Stomach (tissue), 9 donors: ENCODE data around the gene GRIP2. TPM values are rescaled to one million over a fixed set of nuclear protein-coding genes. Genes with fewer than 3 reads are reported as not detected.
A peak's percentile ranks its signal among the peaks of the same experiment; 100 is the strongest.

ENCODE experiments used
- DNase-seq, 2 donors: peaks; one replicate each; pipeline versions ENCODE4 v3.0.0 to v3.0.0-alpha.2; 2013 to 2019
- H3K27ac ChIP-seq, 5 donors: fragments of 200-600 bp in 4 of 5; sonication (generic) in 4 of 5; one replicate each; pipeline ENCODE4 v1.5.1; 2013 to 2019; ENCODE audit warnings: mild to moderate bottlenecking in 1 of 5, moderate library complexity in 1 of 5
- H3K27me3 ChIP-seq, 3 donors: fragments of 200-600 bp; sonication (generic); one replicate each; pipeline ENCODE4 v1.5.1; 2017 to 2019; ENCODE audit warnings: mixed run types in 1 of 3
- H3K36me3 ChIP-seq, 4 donors: fragments of 200-600 bp; sonication (generic); 1 replicate in 3 of 4; 2 replicates in 1 of 4; pipeline ENCODE4 v1.5.1; 2016 to 2019
- H3K4me1 ChIP-seq, 4 donors: fragments of 200-600 bp; sonication (generic); one replicate each; pipeline ENCODE4 v1.5.1; 2016 to 2019
- H3K4me3 ChIP-seq, 4 donors: fragments of 200-600 bp; sonication (generic) in 3 of 4; one replicate each; pipeline ENCODE4 v1.5.1; 2016 to 2019; ENCODE audit warnings: mild to moderate bottlenecking in 1 of 4
- H3K9me3 ChIP-seq, 4 donors: fragments of 200-600 bp; sonication (generic); one replicate each; pipeline ENCODE4 v1.5.1; 2016 to 2019
- CTCF ChIP-seq, 7 experiments: fragments of 450-650 bp in 4 of 7; fragments of 200-600 bp in 3 of 7; sonication (generic) in 3 of 7; IDR thresholded peaks; one replicate each; pipeline ENCODE4 v1.5.1; 2016 to 2019; ENCODE audit warnings: antibody characterized with exemption in 7 of 7, control low read depth in 2 of 7, mild to moderate bottlenecking in 1 of 7
- EP300 ChIP-seq: sonication (generic); formaldehyde crosslinking; IDR thresholded peaks from one replicate; pipeline ENCODE4 v1.6.1; 2017; ENCODE audit warnings: antibody characterized with exemption
- POLR2A ChIP-seq, 4 donors: fragments of 450-650 bp; IDR thresholded peaks; one replicate each; pipeline ENCODE4 v1.6.1; 2016; ENCODE audit warnings: antibody characterized with exemption in 4 of 4, control low read depth in 2 of 4, mild to moderate bottlenecking in 1 of 4, moderate library complexity in 1 of 4
- POLR2AphosphoS5 ChIP-seq, 3 donors: sonication (generic); formaldehyde crosslinking; IDR thresholded peaks; one replicate each; pipeline ENCODE4 v1.6.1; 2016; ENCODE audit warnings: antibody characterized with exemption in 3 of 3
- WGBS, 5 donors: extraction: QIAGEN DNeasy Blood & Tissue Kit in 3 of 5; methylation state at CpG; one replicate each; pipeline versions ENCODE4 v1.1.5 to v1.1.7; 2013 to 2018; 5-methylcytosine and 5-hydroxymethylcytosine counted together
- intact Hi-C: fragments of 100-400 bp; cut with DNase I; formaldehyde crosslinking; loops from one replicate; pipeline ENCODE4 v1.15.1; 2023; ENCODE audit warnings: low total_unique reads
- polyA plus RNA-seq, 3 donors: library from polyadenylated mRNA; stranded (reverse); fragments of 200-250 nt; gene quantifications; one replicate each; pipeline ENCODE4 v1.2.3, GENCODE V29; 2013
- total RNA-seq, 5 donors: library from RNA; depleted of rRNA; stranded (reverse); fragments of >200 nt; gene quantifications; one replicate each; pipeline versions ENCODE4 v1.1.0 to v1.2.3, GENCODE V29; 2014 to 2016
- donor health status: healthy with polysubstance abuse.
- donor health status: Bipolar disorder and iron deficiency.
- donor health status: healthy.

GRIP2 gene
- total and polyA plus RNA-seq, 8 donors: 0.58 to 33.8 (median 2.8) TPM

GRCh38 chr3:14487086-14487485, 53.1 kb downstream of the GRIP2 start:
- TF ChIP-seq CTCF (IDR thresholded peaks at IDR 0.05): no peak
- no peak for TF ChIP-seq POLR2A (IDR thresholded peaks at IDR 0.05)
- no peak for TF ChIP-seq POLR2AphosphoS5 (IDR thresholded peaks at IDR 0.05)
- no peak for TF ChIP-seq EP300
- no peaks in the 10 kb centered on the region for H3K27me3 ChIP-seq
- intact Hi-C loops: no loop called here
- 82 to 93% (median 89%) methylated on average over 7 to 8 of the region's 8 CpGs for WGBS, 5 donors
- H3K36me3 ChIP-seq: peaks cover 31 to 84% (median 72%) of the 10 kb centered on the region in 4 donors
- H3K9me3 ChIP-seq: no peaks in the 10 kb centered on the region
- no peak overlapping the region for H3K4me3 ChIP-seq
- H3K27ac ChIP-seq: peak overlapping the region in 1 of 5 donors; percentile 8
- no peak for DNase-seq
- peaks cover 0 to 11% (median 5%) of the 10 kb centered on the region in 4 donors for H3K4me1 ChIP-seq

GRCh38 chr3:14486460-14486859, 53.7 kb downstream of the GRIP2 start:
- DNase-seq: no peak
- H3K4me3 ChIP-seq: no peak overlapping the region
- H3K4me1 ChIP-seq: peaks cover 0 to 15% (median 9%) of the 10 kb centered on the region in 4 donors
- H3K9me3 ChIP-seq: no peaks in the 10 kb centered on the region
- peak overlapping the region in 1 of 5 donors; percentile 8 for H3K27ac ChIP-seq
- intact Hi-C loops: no loop called here
- WGBS, 5 donors: 83 to 93% (median 89%) methylated on average over 5 of the region's 5 CpGs
- H3K36me3 ChIP-seq: peaks cover 34 to 87% (median 77%) of the 10 kb centered on the region in 4 donors
- TF ChIP-seq POLR2AphosphoS5 (IDR thresholded peaks at IDR 0.05) (no peak), POLR2A (IDR thresholded peaks at IDR 0.05) (no peak), CTCF (IDR thresholded peaks at IDR 0.05) (no peak), EP300 (no peak)
- no peaks in the 10 kb centered on the region for H3K27me3 ChIP-seq

GRCh38 chr3:14485981-14486380, 54.2 kb downstream of the GRIP2 start:
- DNase-seq: no peak
- Histone ChIP-seq H3K4me1 (peaks cover 0 to 17% (median 9%) of the 10 kb centered on the region in 4 donors), H3K36me3 (peaks cover 34 to 91% (median 82%) of the 10 kb centered on the region in 4 donors), H3K9me3 (no peaks in the 10 kb centered on the region), H3K4me3 (no peak overlapping the region), H3K27ac (peak overlapping the region in 1 of 5 donors; percentile 8), H3K27me3 (no peaks in the 10 kb centered on the region)
- intact Hi-C loops: no loop called here
- TF ChIP-seq POLR2AphosphoS5 (IDR thresholded peaks at IDR 0.05) (no peak), EP300 (no peak), CTCF (IDR thresholded peaks at IDR 0.05) (no peak), POLR2A (IDR thresholded peaks at IDR 0.05) (no peak)
- 90 to 100% (median 94%) methylated on average over 3 of the region's 3 CpGs for WGBS, 5 donors

GRCh38 chr3:14484741-14485140, 55.4 kb downstream of the GRIP2 start:
- 83 to 90% (median 90%) methylated on average over 17 of the region's 17 CpGs for WGBS, 5 donors
- no peak overlapping the region for H3K27ac ChIP-seq
- TF ChIP-seq CTCF (IDR thresholded peaks at IDR 0.05) (no peak), POLR2A (IDR thresholded peaks at IDR 0.05) (no peak), POLR2AphosphoS5 (IDR thresholded peaks at IDR 0.05) (no peak), EP300 (no peak)
- intact Hi-C loops: no loop called here
- H3K4me1 ChIP-seq: peaks cover 0 to 17% (median 11%) of the 10 kb centered on the region in 4 donors
- H3K27me3 ChIP-seq: no peaks in the 10 kb centered on the region
- no peak overlapping the region for H3K4me3 ChIP-seq
- no peak for DNase-seq
- H3K36me3 ChIP-seq: peaks cover 43 to 100% (median 92%) of the 10 kb centered on the region in 4 donors
- no peaks in the 10 kb centered on the region for H3K9me3 ChIP-seq
